Liver (tissue), 9 donors: ENCODE measurements around the gene TIAM1. TPM values are rescaled to one million over a fixed set of nuclear protein-coding genes. Genes with fewer than 3 reads are reported as not detected.

Experiments used
- DNase-seq: peaks from one replicate; pipeline ENCODE4 v3.0.0-alpha.2; 2017; ENCODE audit warnings: low spot score
- H3K27ac ChIP-seq, 2 donors: one replicate each; pipeline ENCODE4 v1.7.0; 2013; ENCODE audit warnings: inconsistent platforms in 2 of 2, low read length in 2 of 2, control low read depth in 1 of 2, low read depth in 1 of 2, mild to moderate bottlenecking in 1 of 2
- H3K27me3 ChIP-seq, 4 donors: one replicate each; pipeline versions ENCODE4 v1.6.1 to v1.7.0; 2013; ENCODE audit warnings: low read length in 3 of 4, inconsistent platforms in 1 of 4, mild to moderate bottlenecking in 1 of 4, moderate library complexity in 1 of 4; ENCODE audit not compliant: control insufficient read depth in 4 of 4, insufficient read depth in 4 of 4
- H3K36me3 ChIP-seq, 4 donors: one replicate each; pipeline versions ENCODE4 v1.6.1 to v1.7.0; 2013; ENCODE audit warnings: low read length in 3 of 4, mild to moderate bottlenecking in 3 of 4, low read depth in 1 of 4, moderate library complexity in 1 of 4; ENCODE audit not compliant: control insufficient read depth in 4 of 4, insufficient read depth in 3 of 4
- H3K4me1 ChIP-seq, 4 donors: one replicate each; pipeline versions ENCODE4 v1.6.1 to v1.7.0; 2013; ENCODE audit warnings: low read length in 3 of 4, mild to moderate bottlenecking in 3 of 4, moderate library complexity in 1 of 4; ENCODE audit not compliant: control insufficient read depth in 4 of 4, insufficient read depth in 4 of 4
- H3K4me3 ChIP-seq, 3 donors: one replicate each; pipeline versions ENCODE4 v1.6.1 to v1.7.0; 2013; ENCODE audit warnings: low read length in 3 of 3, control low read depth in 1 of 3, low read depth in 1 of 3, mild to moderate bottlenecking in 1 of 3
- H3K9ac ChIP-seq, 2 donors: one replicate each; pipeline ENCODE4 v1.7.0; 2013; ENCODE audit warnings: low read length in 2 of 2, mild to moderate bottlenecking in 2 of 2, moderate library complexity in 2 of 2, control low read depth in 1 of 2, low read depth in 1 of 2
- H3K9me3 ChIP-seq, 4 donors: one replicate each; pipeline versions ENCODE4 v1.6.1 to v1.7.0; 2013; ENCODE audit warnings: low read length in 3 of 4; ENCODE audit not compliant: control insufficient read depth in 4 of 4
- ATF3 ChIP-seq: IDR thresholded peaks from 2 replicates; pipeline ENCODE4 v1.6.1; 2016; ENCODE audit warnings: antibody characterized with exemption
- CTCF ChIP-seq: fragments of 150-350 bp; IDR thresholded peaks from 2 replicates; pipeline ENCODE4 v1.5.1; 2017; ENCODE audit warnings: improper control_type of control experiment, low read depth, low read length; ENCODE audit not compliant: missing input control
- EGR1 ChIP-seq, 2 donors: IDR thresholded peaks; 2 replicates each; pipeline ENCODE4 v1.6.1; 2016 to 2018; ENCODE audit warnings: antibody characterized with exemption in 2 of 2, low read depth in 2 of 2
- FOXA2 ChIP-seq: IDR thresholded peaks from 2 replicates; pipeline ENCODE4 v1.6.1; 2016; ENCODE audit warnings: antibody characterized with exemption
- HNF4A ChIP-seq, 2 donors: conservative IDR thresholded peaks; 2 replicates each; pipeline ENCODE4 v1.6.1; 2016; ENCODE audit warnings: antibody characterized with exemption in 2 of 2, mild to moderate bottlenecking in 2 of 2
- JUND ChIP-seq, 2 donors: IDR thresholded peaks; 2 replicates each; pipeline ENCODE4 v1.6.1; 2016; ENCODE audit warnings: antibody characterized with exemption in 2 of 2
- MAX ChIP-seq: IDR thresholded peaks from 2 replicates; pipeline ENCODE4 v1.6.1; 2016; ENCODE audit warnings: antibody characterized with exemption
- NR2F2 ChIP-seq: IDR thresholded peaks from 2 replicates; pipeline ENCODE4 v1.6.1; 2016; ENCODE audit warnings: antibody characterized with exemption
- RAD21 ChIP-seq, 2 donors: IDR thresholded peaks; 2 replicates each; pipeline ENCODE4 v1.6.1; 2016; ENCODE audit warnings: antibody characterized with exemption in 2 of 2, mild to moderate bottlenecking in 2 of 2
- YY1 ChIP-seq: IDR thresholded peaks from 2 replicates; pipeline ENCODE4 v1.6.1; 2016; ENCODE audit warnings: antibody characterized with exemption, mild to moderate bottlenecking
- ZBTB33 ChIP-seq: IDR thresholded peaks from 2 replicates; pipeline ENCODE4 v1.6.1; 2016; ENCODE audit warnings: antibody characterized with exemption
- WGBS: extraction: QIAGEN DNeasy Blood & Tissue Kit; methylation state at CpG from one replicate; pipeline ENCODE4 v1.1.7; 2013; 5-methylcytosine and 5-hydroxymethylcytosine counted together
- polyA plus RNA-seq, 2 donors: library from polyadenylated mRNA; stranded (reverse) in 1 of 2; unstranded in 1 of 2; fragments of 200-250 nt in 1 of 2; fragments of >200 nt in 1 of 2; fragmentation: Nextera tagmentation in 1 of 2; extraction: Ambion mirVana in 1 of 2; gene quantifications; one replicate each; pipeline versions ENCODE4 v1.2.1 to v1.2.3, GENCODE V29; 2013 to 2015
- total RNA-seq, 2 donors: library from RNA; depleted of rRNA; stranded (reverse); fragments of >200 nt; gene quantifications; one replicate each; pipeline ENCODE4 v1.2.3, GENCODE V29; 2014
- donor health status: healthy.
- donor health status: healthy.
- donor health status: healthy.
- donor health status: healthy.
- donor health status: healthy.

TIAM1 gene
- total and polyA plus RNA-seq, 4 donors: 3.0 to 7.4 (median 4.8) TPM

DNA sequence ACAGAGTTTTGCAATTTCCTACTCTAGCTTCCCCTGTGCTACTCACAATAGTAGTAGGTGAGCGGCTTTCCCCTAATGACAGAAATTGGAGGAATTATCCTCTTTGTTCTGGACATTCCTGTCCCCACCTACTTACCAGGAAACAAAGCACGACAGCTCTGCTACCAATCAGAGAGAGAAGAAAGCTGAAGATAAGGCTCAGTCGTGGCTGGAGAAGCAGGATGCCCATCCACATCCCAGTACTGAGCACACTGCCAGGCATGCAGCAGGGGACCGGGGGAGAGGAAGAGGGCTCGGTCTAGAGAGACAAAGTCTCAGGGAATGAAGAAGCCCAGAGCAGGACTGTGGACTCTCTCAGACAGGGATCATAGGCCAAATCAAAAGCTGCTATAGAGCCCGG is 171.7 kb downstream of the TIAM1 start:
- no peak overlapping the region for H3K27ac ChIP-seq
- DNase-seq: no peak
- WGBS: 77% methylated on average over 6 of the region's 6 CpGs
- no peaks in the 10 kb centered on the region for H3K9me3 ChIP-seq
- H3K36me3 ChIP-seq: no peaks in the 10 kb centered on the region
- no peak overlapping the region for H3K9ac ChIP-seq
- H3K4me3 ChIP-seq: no peak overlapping the region
- no peaks in the 10 kb centered on the region for H3K27me3 ChIP-seq
- TF ChIP-seq YY1: no peak
- no peak for TF ChIP-seq HNF4A (conservative IDR thresholded peaks at IDR 0.05)
- TF ChIP-seq ATF3: no peak
- TF ChIP-seq CTCF: no peak
- TF ChIP-seq MAX: no peak
- TF ChIP-seq RAD21 (IDR thresholded peaks at IDR 0.05): no peak
- no peak for TF ChIP-seq ZBTB33
- no peak for TF ChIP-seq NR2F2
- no peak for TF ChIP-seq FOXA2
- no peak for TF ChIP-seq EGR1 (IDR thresholded peaks at IDR 0.05; ENCODE audit: low read depth in 2 of 2)
- TF ChIP-seq JUND (IDR thresholded peaks at IDR 0.05): no peak
- no peaks in the 10 kb centered on the region for H3K4me1 ChIP-seq

DNA sequence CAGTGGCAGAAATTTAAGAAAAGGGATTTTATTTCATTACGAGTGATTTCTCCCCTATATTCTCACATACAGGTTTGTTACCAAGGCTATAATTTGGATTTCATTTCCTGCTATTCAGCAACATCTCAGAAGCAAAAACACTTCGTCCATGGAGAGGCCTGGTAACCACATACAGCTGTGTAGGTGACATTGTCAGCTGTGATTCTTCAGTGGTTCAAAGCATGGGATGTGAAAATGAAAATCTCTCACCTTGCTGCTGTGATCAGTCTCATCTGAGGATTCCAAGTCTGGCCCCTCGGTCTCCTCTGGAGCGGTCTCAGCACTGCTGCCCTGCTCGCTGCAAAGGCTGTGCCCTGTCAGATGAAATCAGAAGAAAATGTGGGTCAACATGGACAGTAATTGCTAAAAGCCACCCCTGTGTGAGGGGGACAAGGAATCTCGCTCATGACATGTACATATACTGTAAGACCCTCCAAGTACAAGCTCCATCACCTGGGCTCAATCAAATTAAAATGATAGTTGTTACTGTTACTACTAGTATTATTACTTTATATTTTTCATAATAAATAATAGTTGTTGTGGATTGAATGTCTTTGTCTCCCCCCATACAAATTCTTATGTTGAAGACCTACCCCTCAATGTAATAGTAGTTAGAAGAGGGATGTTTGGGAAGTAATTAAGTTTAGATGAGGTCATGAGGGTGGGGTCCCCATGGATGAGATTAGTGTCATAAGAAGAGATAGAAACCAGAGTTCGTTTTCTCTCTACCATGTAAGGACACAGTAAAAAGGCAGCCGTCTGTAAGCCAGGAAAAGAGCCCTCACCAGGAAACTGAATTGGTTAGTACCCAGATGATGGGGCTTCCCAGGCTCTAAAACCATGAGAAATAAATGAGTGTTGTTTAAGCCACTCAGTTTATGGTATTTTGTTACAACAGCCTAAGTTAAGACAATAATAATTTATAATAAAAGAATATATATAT is 179.1 kb downstream of the TIAM1 start:
- TF ChIP-seq CTCF: no peak
- Histone ChIP-seq H3K9ac (no peak overlapping the region), H3K27ac (no peak overlapping the region), H3K4me1 (no peaks in the 10 kb centered on the region), H3K27me3 (no peaks in the 10 kb centered on the region), H3K9me3 (no peaks in the 10 kb centered on the region), H3K36me3 (peaks cover 0 to 5% (median 0%) of the 10 kb centered on the region in 4 donors), H3K4me3 (no peak overlapping the region)
- no peak for DNase-seq
- WGBS: 96% methylated on average over 8 of the region's 8 CpGs
